GM18951 (cell line): ENCODE results near the gene FGF1.

Source experiments
- POLR2A ChIP-seq: IDR thresholded peaks from 4 replicates; pipeline ENCODE4 v1.6.1; 2011; ENCODE audit warnings: mild to moderate bottlenecking; ENCODE audit not compliant: insufficient read length, insufficient read depth; ENCODE audit errors: extremely low read depth
- in situ Hi-C: fragments of 300-500 bp; cut with MboI; formaldehyde crosslinking; loops from one replicate; pipeline ENCODE4 v1.12.0; 2022; ENCODE audit warnings: low sequenced_read_pairs, mixed read lengths, inconsistent platforms; ENCODE audit not compliant: unreplicated experiment

The FGF1 gene

GRCh38 chr5:142619815-142620214 is 66.1 kb downstream of the FGF1 start:
- in situ Hi-C loops: loop anchor here (10.0 kb wide), 1 partner anchor 75 kb away; no protein-coding TSS in a partner anchor
- no peak for TF ChIP-seq POLR2A

- in situ Hi-C loops: loop anchor here (10.0 kb wide), 1 partner anchor 77 kb away; no protein-coding TSS in a partner anchor
- no peak for TF ChIP-seq POLR2A
These were observed 67.8 kb downstream of the FGF1 start for GRCh38 chr5:142618130-142618523.

- no peak for TF ChIP-seq POLR2A
- in situ Hi-C loops: loop anchor here (10.0 kb wide), 1 partner anchor 77 kb away; no protein-coding TSS in a partner anchor
These were observed 68.3 kb downstream of the FGF1 start for GRCh38 chr5:142617416-142618129.

GRCh38 chr5:142615948-142616347 is 69.9 kb downstream of the FGF1 start:
- in situ Hi-C loops: loop anchor here (10.0 kb wide), 1 partner anchor 79 kb away; no protein-coding TSS in a partner anchor
- no peak for TF ChIP-seq POLR2A

- in situ Hi-C loops: loop anchor here (10.0 kb wide), 1 partner anchor 81 kb away; no protein-coding TSS in a partner anchor
- TF ChIP-seq POLR2A: no peak
These were observed 71.8 kb downstream of the FGF1 start for GRCh38 chr5:142614054-142614453.

GRCh38 chr5:142613271-142613671 is 72.6 kb downstream of the FGF1 start:
- in situ Hi-C loops: loop anchor here (10.0 kb wide), 1 partner anchor 82 kb away; no protein-coding TSS in a partner anchor
- no peak for TF ChIP-seq POLR2A

GRCh38 chr5:142612494-142613270 is 73.2 kb downstream of the FGF1 start:
- in situ Hi-C loops: loop anchor here (10.0 kb wide), 1 partner anchor 82 kb away; no protein-coding TSS in a partner anchor
- no peak for TF ChIP-seq POLR2A

GRCh38 chr5:142611154-142611553 is 74.7 kb downstream of the FGF1 start:
- in situ Hi-C loops: loop anchor here (10.0 kb wide), 1 partner anchor 84 kb away; no protein-coding TSS in a partner anchor

GRCh38 chr5:142610176-142611001 is 75.5 kb downstream of the FGF1 start:
- in situ Hi-C loops: loop anchor here (10.0 kb wide), 1 partner anchor 84 kb away; no protein-coding TSS in a partner anchor
- TF ChIP-seq POLR2A: no peak

More at GRCh38 chr5:142611154-142611553, 74.7 kb downstream of the FGF1 start:
- no peak for TF ChIP-seq POLR2A

GRCh38 chr5:142609142-142609541 is 76.7 kb downstream of the FGF1 start:
- TF ChIP-seq POLR2A: no peak
- in situ Hi-C loops: no loop called here

GRCh38 chr5:142608081-142608480 is 77.8 kb downstream of the FGF1 start:
- no peak for TF ChIP-seq POLR2A
- in situ Hi-C loops: no loop called here

- no peak for TF ChIP-seq POLR2A
- in situ Hi-C loops: no loop called here
These were observed 80.3 kb downstream of the FGF1 start for GRCh38 chr5:142605611-142606010.

- in situ Hi-C loops: no loop called here
- TF ChIP-seq POLR2A: no peak
These were observed 83.1 kb downstream of the FGF1 start for GRCh38 chr5:142602720-142603245.

- in situ Hi-C loops: no loop called here
- no peak for TF ChIP-seq POLR2A
These were observed 84.5 kb downstream of the FGF1 start for GRCh38 chr5:142601432-142601831.
